ENCODE measurements around the gene ADO. TPM values are rescaled to one million over a fixed set of nuclear protein-coding genes. Genes with fewer than 3 reads are reported as not detected.
"Not testable (repeated sequence)": the region's sequence is repeated elsewhere in the genome, so short reads cannot be mapped to it uniquely, and the experiment has no call there.

Gene ADO
- total and polyA plus RNA-seq, 2 experiments from 2014 or later, result 12.6 to 48.3 TPM

- TF ChIP-seq ZNF462 (CRISPR knock-in tag; IDR thresholded peaks at IDR 0.05) (no peak), STAT1 (IDR thresholded peaks at IDR 0.05; ENCODE audit: unreplicated experiment) (no peak), POLR2AphosphoS5 (IDR thresholded peaks at IDR 0.05; ENCODE audit: low read depth) (no peak)
These were observed 24.9 kb upstream of the ADO start (continued) for GRCh38 chr10:62779487-62780248.

GRCh38 chr10:62784537-62784936 is 20.0 kb upstream of the ADO start:
- H3K4me1 Mint-ChIP-seq; H3K27ac ChIP-seq (ENCODE audit: low read depth); H2AFZ ChIP-seq; H3K4me2 ChIP-seq; DNase-seq (ENCODE audit: low spot score); H3K27me3 ChIP-seq (ENCODE audit: insufficient read depth); H3K27me3 Mint-ChIP-seq (ENCODE audit: insufficient read depth, low read depth, poor library complexity); H4K20me1 ChIP-seq (replicated peaks; ENCODE audit: insufficient read depth); H3F3A ChIP-seq (replicated peaks; ENCODE audit: low read depth); H3K4me1 ChIP-seq (ENCODE audit: insufficient read depth); H3K9me2 ChIP-seq (ENCODE audit: insufficient read depth); H3K4me3 ChIP-seq; ATAC-seq; H3K27ac Mint-ChIP-seq; H3K36me3 ChIP-seq (ENCODE audit: insufficient read depth); H3K79me2 ChIP-seq (replicated peaks; ENCODE audit: insufficient read depth); H3K4me3 Mint-ChIP-seq: not testable (repeated sequence)
- Mint-ChIP-seq H3K36me3 (ENCODE audit: low read depth) (peaks cover 12% of the 10 kb centered on the region; the same call in 2 of the 3 replicates), H3K9me3 (peaks cover 34% of the 10 kb centered on the region)

- H3K27me3 ChIP-seq (ENCODE audit: insufficient read depth); H3K4me2 ChIP-seq; ATAC-seq; H4K20me1 ChIP-seq (replicated peaks; ENCODE audit: insufficient read depth); H3K27me3 Mint-ChIP-seq (ENCODE audit: insufficient read depth, low read depth, poor library complexity); H3K4me3 Mint-ChIP-seq; H3K27ac Mint-ChIP-seq; H3K4me1 ChIP-seq (ENCODE audit: insufficient read depth); H2AFZ ChIP-seq; H3K4me3 ChIP-seq; H3F3A ChIP-seq (replicated peaks; ENCODE audit: low read depth); H3K27ac ChIP-seq (ENCODE audit: low read depth); H3K4me1 Mint-ChIP-seq; H3K36me3 ChIP-seq (ENCODE audit: insufficient read depth); H3K9me2 ChIP-seq (ENCODE audit: insufficient read depth); DNase-seq (ENCODE audit: low spot score); H3K79me2 ChIP-seq (replicated peaks; ENCODE audit: insufficient read depth): not testable (repeated sequence)
- Mint-ChIP-seq H3K36me3 (ENCODE audit: low read depth) (peaks cover 12% of the 10 kb centered on the region; the same call in 2 of the 3 replicates), H3K9me3 (peaks cover 34% of the 10 kb centered on the region)
These were observed 16.2 kb upstream of the ADO start for GRCh38 chr10:62788285-62788684.

All from GM23338 (cell line).